HG03103 (cell line): ENCODE data around the gene LRRC2.
"Not testable (repeated sequence)": the region's sequence is repeated elsewhere in the genome, so short reads cannot be mapped to it uniquely, and the experiment has no call there.

ENCODE experiments used
- ATAC-seq: cut with Tn5 transposase; IDR thresholded peaks from one replicate; pipeline ENCODE4 v1.9.1; 2021; ENCODE audit warnings: low read depth; ENCODE audit not compliant: unreplicated experiment

LRRC2 gene

GRCh38 chr3:46566040-46566641 is at the start of gene LRRC2:
TSS of gene LRRC2 (minus strand) at chr3:46566302. CDS start at chr3:46551591, 14,711 bp downstream.
- ATAC-seq: no peak

DNA sequence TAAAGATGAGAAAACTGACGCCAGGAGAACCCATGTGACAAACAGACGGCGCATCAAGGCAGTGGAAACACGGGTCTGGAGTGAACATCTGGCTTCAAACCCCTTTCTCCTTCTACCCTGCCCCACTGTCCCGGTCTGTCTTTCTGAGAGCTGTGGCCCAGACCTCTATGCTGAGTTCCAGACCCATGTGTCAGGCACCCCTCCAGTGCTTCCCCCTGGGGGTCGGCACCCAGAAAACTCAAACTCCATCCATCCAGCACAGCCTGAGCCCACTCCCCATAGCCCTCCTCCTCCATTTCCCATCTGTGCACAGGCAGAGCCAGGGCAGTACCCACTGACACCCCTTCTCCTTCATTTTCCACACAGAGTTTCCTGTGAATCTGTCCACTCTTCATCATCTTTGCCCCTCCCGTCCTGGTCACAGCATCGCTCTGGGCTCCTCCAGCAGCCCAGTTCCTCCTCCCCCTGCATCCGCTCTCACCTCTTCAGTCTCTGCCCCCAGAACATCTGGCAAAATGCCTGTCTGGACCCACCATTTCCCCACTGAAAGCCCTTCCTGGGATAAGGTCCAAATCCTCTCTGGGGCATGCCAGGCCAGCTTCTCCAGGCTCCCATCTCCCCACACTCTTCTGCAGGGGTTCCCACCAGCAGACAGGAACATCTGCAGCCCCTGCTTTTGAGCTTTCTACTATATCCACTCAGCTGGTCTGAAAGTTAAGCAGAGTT is 49.1 kb upstream of the LRRC2 start:
- no peak for ATAC-seq

- no peak for ATAC-seq
Observed at GRCh38 chr3:46614431-46614830, 48.3 kb upstream of the LRRC2 start.

GRCh38 chr3:46613313-46614005 is 47.4 kb upstream of the LRRC2 start:
- ATAC-seq: no peak

DNA sequence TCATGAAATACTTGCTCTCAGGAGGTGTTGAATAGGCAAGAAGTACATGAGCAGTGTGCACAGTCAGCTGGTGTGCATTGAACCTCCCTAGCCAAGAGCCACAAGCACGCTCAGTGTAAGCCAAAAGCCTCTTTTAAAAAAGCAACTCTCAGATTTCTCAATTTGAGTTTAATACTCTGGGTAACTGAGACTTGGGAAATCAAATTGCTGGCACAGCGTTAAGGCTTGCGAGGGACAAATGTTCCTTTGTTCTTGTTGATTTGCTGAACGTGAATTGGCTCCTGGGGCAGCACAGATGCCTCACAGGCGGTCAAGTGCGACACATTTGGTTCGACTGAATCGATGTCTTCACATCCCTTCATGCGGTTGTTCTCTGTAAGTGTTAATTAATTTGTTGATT is 46.2 kb upstream of the LRRC2 start, which contains the start of gene FAM240A:
Gene FAM240A (plus strand): TSS at position 202 of the 400 bp plus-strand sequence. CDS start 159 bp downstream, at position 361.
- ATAC-seq: no peak

DNA sequence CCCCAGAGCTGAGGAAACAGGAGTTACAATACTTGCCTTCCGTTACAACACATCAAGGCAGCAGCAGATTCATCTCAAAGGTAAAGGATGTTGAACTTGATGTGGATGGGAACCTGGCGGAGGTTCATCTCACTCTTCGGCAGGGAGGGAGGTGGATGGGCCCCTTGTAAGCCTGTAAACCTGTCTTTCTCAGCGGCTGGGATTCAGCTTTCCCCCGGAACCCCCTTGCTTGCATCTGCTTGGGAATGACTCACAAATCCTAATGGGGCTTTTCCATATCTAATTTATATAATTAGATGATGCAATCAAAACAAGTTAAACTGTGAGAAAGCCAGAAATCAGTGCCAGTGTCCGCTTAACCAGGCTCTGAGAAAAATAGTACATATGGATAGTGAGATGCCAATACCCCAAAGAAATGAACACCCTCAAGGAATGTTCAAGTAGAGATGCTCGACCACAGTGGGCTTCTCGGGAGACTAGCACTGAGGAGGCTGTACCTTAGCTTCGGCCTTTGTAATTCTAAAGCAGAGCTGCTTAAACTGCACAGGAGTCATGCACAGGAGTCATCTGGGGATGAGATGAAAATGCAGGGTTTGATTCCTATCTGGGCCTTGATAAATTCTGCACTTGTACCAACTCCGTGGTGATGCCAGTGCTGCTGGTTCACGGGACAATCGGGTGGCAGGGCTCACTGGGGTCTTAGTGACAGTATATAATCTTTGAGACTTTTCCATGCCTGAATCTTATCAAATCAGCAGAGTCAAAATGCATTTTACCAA is 44.0 kb upstream of the LRRC2 start:
- no peak for ATAC-seq

- ATAC-seq: no peak
Observed at GRCh38 chr3:46609212-46609721, 43.2 kb upstream of the LRRC2 start.

- no peak for ATAC-seq
Observed at GRCh38 chr3:46607603-46608028, 41.5 kb upstream of the LRRC2 start.

- no peak for ATAC-seq
Observed at GRCh38 chr3:46604127-46604526, 38.0 kb upstream of the LRRC2 start.

- ATAC-seq: no peak
Observed at GRCh38 chr3:46603446-46604046, 37.4 kb upstream of the LRRC2 start.

- no peak for ATAC-seq
Observed at GRCh38 chr3:46599590-46599989, 33.5 kb upstream of the LRRC2 start.

- no peak for ATAC-seq
Observed at GRCh38 chr3:46595819-46596314, 29.8 kb upstream of the LRRC2 start.

DNA sequence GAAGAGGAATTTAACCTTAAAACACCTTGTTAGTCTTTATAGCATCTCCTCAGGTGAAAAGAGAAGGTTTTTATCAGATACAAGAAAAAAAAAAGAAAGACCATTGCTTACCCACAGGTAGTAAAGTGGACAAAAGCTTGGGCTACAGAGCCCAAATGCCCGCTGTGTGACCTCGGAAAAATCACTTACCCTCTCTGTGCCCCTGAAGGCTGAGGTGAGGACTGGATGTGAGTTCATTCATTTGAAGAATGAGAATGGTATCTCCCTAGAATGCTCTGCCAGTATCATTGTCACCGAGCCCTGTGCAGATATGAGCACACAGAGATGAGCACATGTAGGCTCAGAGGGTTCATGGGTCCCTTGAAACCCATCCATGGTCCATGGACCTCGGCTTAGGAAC is 28.6 kb upstream of the LRRC2 start:
- no peak for ATAC-seq

GRCh38 chr3:46593979-46594378 is 27.9 kb upstream of the LRRC2 start:
- no peak for ATAC-seq

DNA sequence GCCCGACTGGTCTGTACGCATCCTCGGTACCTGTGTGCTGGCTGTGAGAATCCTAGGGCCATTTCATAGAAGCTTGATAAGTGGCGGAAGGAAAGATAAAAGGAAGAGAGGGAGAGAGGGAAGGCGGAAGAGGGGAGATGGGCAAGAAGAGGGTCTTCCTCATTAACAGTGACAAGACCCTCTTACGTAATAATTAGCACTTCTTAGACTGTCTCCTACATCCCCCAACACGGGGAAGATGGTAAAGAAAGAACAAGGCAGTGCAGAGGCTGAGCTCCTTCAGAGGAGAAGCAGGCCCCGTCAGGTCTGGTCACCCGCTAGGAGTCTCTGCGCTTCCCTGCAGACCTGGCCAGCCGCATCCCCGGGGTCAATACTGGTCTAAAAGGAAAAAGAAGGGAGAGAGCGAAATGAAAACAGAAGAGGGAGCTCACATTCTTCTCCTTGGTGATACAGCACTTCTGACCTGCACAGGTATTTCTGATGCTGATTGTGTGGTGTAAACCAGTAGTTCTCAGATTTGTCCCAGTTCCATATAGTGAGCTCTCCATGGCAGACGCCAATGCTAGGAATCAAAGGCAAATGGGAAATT is 27.3 kb upstream of the LRRC2 start:
- no peak for ATAC-seq

DNA sequence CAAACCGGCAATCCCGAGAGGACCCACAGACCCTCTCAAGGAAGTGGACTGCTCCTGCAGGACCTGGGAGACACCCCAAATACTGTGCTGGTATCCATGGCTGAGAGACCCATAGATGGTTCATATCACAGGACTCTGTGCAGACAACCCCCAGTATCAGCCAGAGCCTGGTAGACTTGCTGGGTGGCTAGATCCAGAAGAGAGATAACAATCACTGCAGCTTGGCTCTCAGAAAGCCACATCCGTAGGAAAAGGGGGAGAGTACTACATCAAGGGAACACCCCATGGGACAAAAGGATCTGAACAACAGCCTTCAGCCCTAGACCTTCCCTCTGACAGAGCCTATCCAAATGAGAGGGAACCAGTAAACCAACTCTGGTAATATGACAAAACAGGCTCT is 21.2 kb upstream of the LRRC2 start:
- ATAC-seq: not testable (repeated sequence)

DNA sequence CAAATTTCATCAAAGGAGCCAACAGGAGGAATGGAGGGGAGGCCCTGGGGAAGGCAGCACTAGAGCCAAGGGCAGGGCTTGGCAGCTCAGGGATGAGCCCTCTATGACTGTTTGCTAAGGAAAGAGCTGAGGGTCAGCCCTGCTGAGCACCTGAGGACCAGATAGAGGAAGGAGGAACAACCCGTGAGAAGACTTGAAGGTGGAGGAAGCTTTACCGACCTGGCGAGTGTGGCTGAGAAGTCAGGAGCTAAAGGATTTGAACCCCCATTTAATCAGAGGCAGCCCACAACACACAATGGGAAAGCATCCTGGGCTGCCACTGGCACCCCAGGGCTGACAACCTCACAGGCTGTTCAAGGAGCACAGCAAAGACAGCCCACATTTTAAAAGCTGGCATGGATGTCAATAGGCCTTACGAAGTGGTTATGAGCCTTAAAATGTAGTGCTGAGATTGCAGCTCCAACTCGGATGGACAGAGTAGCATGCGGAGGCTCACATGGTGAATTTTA is 20.7 kb upstream of the LRRC2 start:
- no peak for ATAC-seq

DNA sequence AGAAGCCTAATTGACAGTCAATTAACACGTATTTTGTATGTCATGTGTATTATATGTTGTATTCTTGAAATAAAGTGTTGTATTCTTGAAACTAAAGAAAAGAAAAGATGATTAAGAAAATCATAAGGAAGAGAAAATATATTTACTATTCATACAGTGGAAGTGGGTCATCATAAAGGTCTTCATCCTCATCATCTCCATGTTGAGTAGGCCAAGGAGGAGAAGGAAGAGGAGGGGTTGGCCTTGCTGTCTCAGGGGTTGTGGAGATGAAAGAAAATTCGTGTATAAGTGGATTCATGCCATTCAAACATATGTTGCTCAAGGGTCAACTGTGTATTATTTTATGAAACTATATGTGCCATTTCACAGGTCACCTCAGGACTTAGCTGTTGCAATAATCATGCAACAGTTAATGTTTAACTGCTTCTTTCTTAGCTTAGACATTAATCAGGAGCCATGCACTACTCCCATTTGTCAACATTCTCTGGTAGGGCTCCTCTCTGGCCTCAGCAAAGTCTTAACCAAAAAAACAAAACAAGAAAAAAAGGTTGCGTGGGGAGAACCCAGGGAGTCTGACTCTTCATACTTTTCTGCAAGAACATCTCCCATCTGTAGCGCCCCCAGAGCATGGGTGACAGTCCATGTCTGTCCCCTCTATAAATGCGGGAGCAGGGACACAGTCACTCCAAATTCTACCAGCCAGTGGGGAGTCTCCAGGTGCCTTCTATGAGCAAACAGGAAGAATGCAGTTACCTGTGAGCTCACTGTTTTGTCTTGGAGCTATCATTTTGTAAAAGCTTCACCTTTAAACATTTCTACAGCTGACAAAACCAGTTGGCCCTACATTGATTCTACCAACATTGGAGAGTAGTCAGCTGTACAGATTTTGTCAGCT is 19.9 kb upstream of the LRRC2 start:
- no peak for ATAC-seq
